ENCODE measurements around the gene LCP2. TPM values are rescaled to one million over a fixed set of nuclear protein-coding genes. Genes with fewer than 3 reads are reported as not detected.

The LCP2 gene
- total and polyA plus RNA-seq, 2 of the 4 experiments (the other 2 are of a cell fraction): not detected

DNA sequence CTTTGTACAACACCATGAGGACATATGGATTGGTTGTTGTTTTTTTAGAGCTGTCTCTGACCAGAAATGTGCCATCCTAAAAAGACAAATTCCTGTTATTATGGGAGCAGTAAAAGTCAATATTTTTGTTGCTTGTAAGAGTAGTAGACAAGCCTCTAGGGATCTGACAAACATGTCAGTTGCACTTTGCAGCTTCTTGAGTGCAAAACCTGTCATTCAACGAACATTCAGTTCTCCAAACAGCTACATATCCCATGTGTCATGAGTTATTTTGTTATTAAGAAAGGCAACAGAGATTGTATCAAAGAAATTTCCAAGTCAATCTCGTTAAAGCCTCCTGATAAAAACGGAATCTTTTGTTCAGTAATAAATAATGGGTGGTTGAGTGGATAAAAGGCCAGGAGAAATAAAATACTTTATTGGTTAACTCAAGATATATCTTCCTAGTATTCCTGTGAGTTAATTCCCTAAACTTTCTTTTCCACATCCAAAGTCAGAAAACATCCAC, 46.7 kb downstream of the LCP2 start:
- no peak overlapping the region for H2BK5ac ChIP-seq (ENCODE audit: low read depth, low read length, poor library complexity, severe bottlenecking)
- no peak overlapping the region for H2BK15ac ChIP-seq (ENCODE audit: low read depth, low read length)
- no peaks in the 10 kb centered on the region for H4K20me1 ChIP-seq (ENCODE audit: insufficient read depth, low read length)
- POLR2A ChIA-PET (ENCODE audit: unreplicated experiment): no interaction called here
- no peak overlapping the region for H3K27ac ChIP-seq (ENCODE audit: insufficient read depth, low read length)
- no TSS peak for BruUV-seq (replicated peaks)
- no peak overlapping the region for H2BK120ac ChIP-seq (ENCODE audit: low read depth, low read length)
- H2AFZ ChIP-seq (replicated peaks; ENCODE audit: low read length, poor library complexity): no peak overlapping the region
- intact Hi-C loops (cut with micrococcal nuclease): no loop called here
- no peaks in the 10 kb centered on the region for H3K4me1 ChIP-seq (ENCODE audit: control insufficient read depth, insufficient read depth, low read length)
- ATAC-seq (ENCODE audit: low read depth) (no peak), DNase-seq (no peak)
- in situ Hi-C loops (cut with MboI; ENCODE audit: low sequenced_read_pairs): no loop called here
- no peak overlapping the region for H3K14ac ChIP-seq (replicated peaks; ENCODE audit: low read depth, low read length)
- no peak overlapping the region for H2AK5ac ChIP-seq (ENCODE audit: low read depth, low read length)
- no peak overlapping the region for H3K4me2 ChIP-seq (ENCODE audit: low read depth, low read length)
- dilution Hi-C loops (cut with HindIII; ENCODE audit: low sequenced_read_pairs, unreplicated experiment): no loop called here
- H3K9me3 ChIP-seq (ENCODE audit: control insufficient read depth, insufficient read depth, low read length): no peaks in the 10 kb centered on the region
- H2AK9ac ChIP-seq (replicated peaks; ENCODE audit: low read depth, low read length, poor library complexity): no peak overlapping the region
- H4K8ac ChIP-seq (ENCODE audit: low read depth in 2 of 2, low read length in 2 of 2): no peak overlapping the region
- CTCF ChIA-PET: no interaction called here
- H3K36me3 ChIP-seq (ENCODE audit: control insufficient read depth, insufficient read depth, low read length): no peaks in the 10 kb centered on the region
- H4K91ac ChIP-seq (ENCODE audit: insufficient read depth, low read depth, low read length): no peak overlapping the region
- H3K9ac ChIP-seq (ENCODE audit: low read depth, low read length): no peak overlapping the region
- TF ChIP-seq, protein P1, sequence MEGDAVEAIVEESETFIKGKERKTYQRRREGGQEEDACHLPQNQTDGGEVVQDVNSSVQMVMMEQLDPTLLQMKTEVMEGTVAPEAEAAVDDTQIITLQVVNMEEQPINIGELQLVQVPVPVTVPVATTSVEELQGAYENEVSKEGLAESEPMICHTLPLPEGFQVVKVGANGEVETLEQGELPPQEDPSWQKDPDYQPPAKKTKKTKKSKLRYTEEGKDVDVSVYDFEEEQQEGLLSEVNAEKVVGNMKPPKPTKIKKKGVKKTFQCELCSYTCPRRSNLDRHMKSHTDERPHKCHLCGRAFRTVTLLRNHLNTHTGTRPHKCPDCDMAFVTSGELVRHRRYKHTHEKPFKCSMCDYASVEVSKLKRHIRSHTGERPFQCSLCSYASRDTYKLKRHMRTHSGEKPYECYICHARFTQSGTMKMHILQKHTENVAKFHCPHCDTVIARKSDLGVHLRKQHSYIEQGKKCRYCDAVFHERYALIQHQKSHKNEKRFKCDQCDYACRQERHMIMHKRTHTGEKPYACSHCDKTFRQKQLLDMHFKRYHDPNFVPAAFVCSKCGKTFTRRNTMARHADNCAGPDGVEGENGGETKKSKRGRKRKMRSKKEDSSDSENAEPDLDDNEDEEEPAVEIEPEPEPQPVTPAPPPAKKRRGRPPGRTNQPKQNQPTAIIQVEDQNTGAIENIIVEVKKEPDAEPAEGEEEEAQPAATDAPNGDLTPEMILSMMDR (conservative IDR thresholded peaks at IDR 0.05; ENCODE audit: low read depth, low read length): no peak
- TF ChIP-seq USF2 (IDR thresholded peaks at IDR 0.05; ENCODE audit: low read depth, low read length) (no peak), MAFK (IDR thresholded peaks at IDR 0.05; ENCODE audit: low read depth, low read length) (no peak), POLR2A (IDR thresholded peaks at IDR 0.05; ENCODE audit: low read depth, low read length) (no peak), RCOR1 (IDR thresholded peaks at IDR 0.05; ENCODE audit: insufficient replicate concordance, low read length) (no peak), NFE2L2 (IDR thresholded peaks at IDR 0.05; ENCODE audit: low read depth, low read length) (no peak), FOS (IDR thresholded peaks at IDR 0.05; ENCODE audit: low read depth, low read length) (no peak), ELK1 (IDR thresholded peaks at IDR 0.05; ENCODE audit: borderline replicate concordance, low read depth, low read length) (no peak), SMC3 (IDR thresholded peaks at IDR 0.05; ENCODE audit: low read depth, low read length) (no peak), CHD1 (IDR thresholded peaks at IDR 0.05; ENCODE audit: low read depth, low read length) (no peak), BHLHE40 (IDR thresholded peaks at IDR 0.05; ENCODE audit: low read depth, low read length) (no peak), MAZ (IDR thresholded peaks at IDR 0.05; ENCODE audit: borderline replicate concordance, low read depth, low read length) (no peak), CEBPB (IDR thresholded peaks at IDR 0.05; ENCODE audit: low read depth, low read length) (no peak)
- no peak overlapping the region for H3K4me3 ChIP-seq (ENCODE audit: insufficient read depth, low read depth, low read length)
- H3K18ac ChIP-seq (ENCODE audit: low read depth, low read length): no peak overlapping the region
- no peaks in the 10 kb centered on the region for H3K9me1 ChIP-seq (ENCODE audit: insufficient read depth, low read length)
- H4K5ac ChIP-seq (ENCODE audit: low read depth, low read length): no peak overlapping the region
- no peak overlapping the region for H3K56ac ChIP-seq (ENCODE audit: extremely low read depth, insufficient read depth, low read length)
- no peak overlapping the region for H2BK20ac ChIP-seq (ENCODE audit: low read depth, low read length)
- H3K27me3 ChIP-seq (ENCODE audit: control insufficient read depth, insufficient read depth, low read length): no peaks in the 10 kb centered on the region
- no peak overlapping the region for H3K4ac ChIP-seq (ENCODE audit: low read depth, low read length)
- no peak overlapping the region for H3K23ac ChIP-seq (ENCODE audit: low read depth, low read length)
- no CpG with 5 or more reads among the region's 3 CpGs for WGBS, 2 experiments (ENCODE audit: extremely low coverage in 2 of 2, insufficient read length in 1 of 2)
- H3K79me1 ChIP-seq (ENCODE audit: low read depth in 1 of 2, low read length in 2 of 2): no peaks in the 10 kb centered on the region
